Neural progenitor cell (in vitro differentiated cells): ENCODE data around the gene TMEM233.

ENCODE experiments used
- CTCF ChIP-seq: fragments of 200-600 bp; sonication (generic); IDR thresholded peaks from 2 replicates; pipeline ENCODE4 v1.5.1; 2017; ENCODE audit warnings: antibody characterized with exemption, mild to moderate bottlenecking
- EZH2 ChIP-seq: fragments of 200-600 bp; sonication (generic); IDR thresholded peaks from 2 replicates; pipeline ENCODE4 v1.6.1; 2017; ENCODE audit warnings: antibody characterized with exemption, mild to moderate bottlenecking, moderate library complexity

GRCh38 chr12:119645535-119646059 is 52.0 kb downstream of the TMEM233 start:
- no peak for TF ChIP-seq CTCF
- no peak for TF ChIP-seq EZH2
